ENCODE results near the gene ATXN1. TPM values are rescaled to one million over a fixed set of nuclear protein-coding genes. Genes with fewer than 3 reads are reported as not detected.
A peak's percentile ranks its signal among the peaks of the same experiment; 100 is the strongest.

Gene ATXN1
- polyA plus RNA-seq, 6 donors from 2014 or later, result 0.14 to 1.2 (median 0.60) TPM; not detected in 1

GRCh38 chr6:16776394-16777017 lies 15.2 kb upstream of the ATXN1 start:
- peaks cover 0 to under 1% (median 0%) of the 10 kb centered on the region in 3 donors for H3K4me1 Mint-ChIP-seq
- H3K27me3 Mint-ChIP-seq, result peaks cover 9 to 24% (median 18%) of the 10 kb centered on the region in 3 donors
- no peak overlapping the region for H3K27ac Mint-ChIP-seq
- no peak for ATAC-seq (ENCODE audit: low read depth in 2 of 2)
- peaks cover 0 to 7% of the 10 kb centered on the region in 2 donors for H3K36me3 Mint-ChIP-seq
- peaks cover 0 to 7% (median 0%) of the 10 kb centered on the region in 7 donors for H3K9me3 Mint-ChIP-seq
- H3K4me3 Mint-ChIP-seq, result no peak overlapping the region
- DNase-seq, result no peak

GRCh38 chr6:16774437-16774836 lies 13.2 kb upstream of the ATXN1 start:
- Mint-ChIP-seq H3K27me3 (peaks cover 2 to 28% (median 27%) of the 10 kb centered on the region in 3 donors), H3K4me1 (peaks cover 5 to 10% (median 7%) of the 10 kb centered on the region in 3 donors), H3K9me3 (peaks cover 0 to 7% (median 0%) of the 10 kb centered on the region in 7 donors), H3K27ac (no peak overlapping the region), H3K4me3 (no peak overlapping the region), H3K36me3 (peaks cover 0 to 7% of the 10 kb centered on the region in 2 donors)
- ATAC-seq (ENCODE audit: low read depth in 2 of 2) (no peak), DNase-seq (no peak)

GRCh38 chr6:16773362-16773761 lies 12.1 kb upstream of the ATXN1 start:
- DNase-seq (no peak), ATAC-seq (ENCODE audit: low read depth in 2 of 2) (no peak)
- no peak overlapping the region for H3K27ac Mint-ChIP-seq
- H3K4me1 Mint-ChIP-seq, result peaks cover 7 to 13% (median 9%) of the 10 kb centered on the region in 3 donors
- peaks cover 0 to 7% (median 0%) of the 10 kb centered on the region in 7 donors for H3K9me3 Mint-ChIP-seq
- H3K4me3 Mint-ChIP-seq, result no peak overlapping the region
- H3K36me3 Mint-ChIP-seq, result peaks cover 0 to 7% of the 10 kb centered on the region in 2 donors
- peaks cover 0 to 27% (median 24%) of the 10 kb centered on the region in 3 donors for H3K27me3 Mint-ChIP-seq

GRCh38 chr6:16770701-16771569 lies 9.7 kb upstream of the ATXN1 start:
- Mint-ChIP-seq H3K4me1 (peaks cover 7 to 13% (median 9%) of the 10 kb centered on the region in 3 donors), H3K27me3 (peaks cover 0 to 27% (median 16%) of the 10 kb centered on the region in 3 donors), H3K9me3 (no peaks in the 10 kb centered on the region), H3K27ac (peak overlapping the region in 1 of 6 donors; percentile 64), H3K36me3 (no peaks in the 10 kb centered on the region), H3K4me3 (no peak overlapping the region)
- ATAC-seq (ENCODE audit: low read depth in 2 of 2), result peak; percentile 96 to 98
- peak; percentile 53 for DNase-seq

- DNase-seq (no peak), ATAC-seq (ENCODE audit: low read depth in 2 of 2) (no peak)
- Mint-ChIP-seq H3K4me1 (peaks cover 7 to 13% (median 9%) of the 10 kb centered on the region in 3 donors), H3K4me3 (no peak overlapping the region), H3K27ac (peak overlapping the region in 1 of 6 donors; percentile 77), H3K36me3 (no peaks in the 10 kb centered on the region), H3K9me3 (no peaks in the 10 kb centered on the region), H3K27me3 (peaks cover 0 to 30% (median 16%) of the 10 kb centered on the region in 3 donors)
Measured at GRCh38 chr6:16769986-16770376, 8.7 kb upstream of the ATXN1 start.

- Mint-ChIP-seq H3K27ac (peak overlapping the region in 1 of 6 donors; percentile 29), H3K4me3 (no peak overlapping the region), H3K36me3 (no peaks in the 10 kb centered on the region), H3K9me3 (no peaks in the 10 kb centered on the region), H3K27me3 (peaks cover 0 to 30% (median 16%) of the 10 kb centered on the region in 3 donors), H3K4me1 (peaks cover 7 to 13% (median 9%) of the 10 kb centered on the region in 3 donors)
- ATAC-seq (ENCODE audit: low read depth in 2 of 2), result no peak
- DNase-seq, result no peak
Measured at GRCh38 chr6:16769131-16769985, 8.1 kb upstream of the ATXN1 start.

GRCh38 chr6:16768477-16768830 lies 7.2 kb upstream of the ATXN1 start:
- Mint-ChIP-seq H3K27me3 (peaks cover 0 to 30% (median 16%) of the 10 kb centered on the region in 3 donors), H3K27ac (peak overlapping the region in 1 of 6 donors; percentile 16), H3K36me3 (no peaks in the 10 kb centered on the region), H3K4me3 (no peak overlapping the region), H3K9me3 (no peaks in the 10 kb centered on the region), H3K4me1 (peaks cover 7 to 13% (median 9%) of the 10 kb centered on the region in 3 donors)
- DNase-seq (no peak), ATAC-seq (ENCODE audit: low read depth in 2 of 2) (no peak)

- Mint-ChIP-seq H3K4me3 (no peak overlapping the region), H3K36me3 (no peaks in the 10 kb centered on the region), H3K27ac (no peak overlapping the region), H3K4me1 (peaks cover 11 to 15% (median 12%) of the 10 kb centered on the region in 3 donors), H3K27me3 (peaks cover 2 to 32% (median 16%) of the 10 kb centered on the region in 3 donors), H3K9me3 (no peaks in the 10 kb centered on the region)
- ATAC-seq (ENCODE audit: low read depth in 2 of 2) (no peak), DNase-seq (no peak)
Measured at GRCh38 chr6:16767765-16768476, 6.7 kb upstream of the ATXN1 start.

- peaks cover 5 to 32% (median 16%) of the 10 kb centered on the region in 3 donors for H3K27me3 Mint-ChIP-seq
- no peak overlapping the region for H3K27ac Mint-ChIP-seq
- no peak for ATAC-seq (ENCODE audit: low read depth in 2 of 2)
Measured at GRCh38 chr6:16766836-16767745, 5.8 kb upstream of the ATXN1 start.

GRCh38 chr6:16766043-16766536 lies 4.8 kb upstream of the ATXN1 start:
- Mint-ChIP-seq H3K9me3 (no peaks in the 10 kb centered on the region), H3K4me1 (peaks cover 20 to 25% (median 24%) of the 10 kb centered on the region in 3 donors), H3K27ac (no peak overlapping the region), H3K36me3 (peaks cover 0 to 7% of the 10 kb centered on the region in 2 donors), H3K4me3 (no peak overlapping the region), H3K27me3 (peaks cover 13 to 28% (median 19%) of the 10 kb centered on the region in 3 donors)
- ATAC-seq (ENCODE audit: low read depth in 2 of 2), result no peak
- no peak for DNase-seq

More at GRCh38 chr6:16766836-16767745, 5.8 kb upstream of the ATXN1 start:
- Mint-ChIP-seq H3K4me3 (no peak overlapping the region), H3K4me1 (peaks cover 16 to 23% (median 20%) of the 10 kb centered on the region in 3 donors), H3K36me3 (no peaks in the 10 kb centered on the region), H3K9me3 (no peaks in the 10 kb centered on the region)
- no peak for DNase-seq

GRCh38 chr6:16765235-16765634 lies 4.0 kb upstream of the ATXN1 start:
- Mint-ChIP-seq H3K9me3 (no peaks in the 10 kb centered on the region), H3K4me1 (peaks cover 18 to 24% (median 21%) of the 10 kb centered on the region in 3 donors), H3K27ac (no peak overlapping the region), H3K36me3 (peaks cover 0 to 8% of the 10 kb centered on the region in 2 donors), H3K27me3 (peaks cover 14 to 23% (median 16%) of the 10 kb centered on the region in 3 donors), H3K4me3 (no peak overlapping the region)
- DNase-seq, result no peak
- no peak for ATAC-seq (ENCODE audit: low read depth in 2 of 2)

All from naive B cell (primary cell).